HepG2 (cell line): ENCODE data around the gene ZFP36. TPM values are rescaled to one million over a fixed set of nuclear protein-coding genes. Genes with fewer than 3 reads are reported as not detected.
A peak's percentile ranks its signal among the peaks of the same experiment; 100 is the strongest.

Source experiments
- AKNA ChIP-seq: sonication (generic); formaldehyde crosslinking; IDR thresholded peaks from 2 replicates; pipeline ENCODE4 v1.4.0; 2020; ENCODE audit warnings: missing genetic modification reagents, borderline replicate concordance
- FOXO1 ChIP-seq: sonication (generic); formaldehyde crosslinking; IDR thresholded peaks from 2 replicates; pipeline ENCODE4 v1.4.0; 2020; ENCODE audit warnings: missing genetic modification reagents
- SIX1 ChIP-seq: sonication (generic); formaldehyde crosslinking; IDR thresholded peaks from 2 replicates; pipeline ENCODE4 v1.4.0; 2020; ENCODE audit warnings: missing genetic modification reagents, borderline replicate concordance
- THAP11 ChIP-seq: IDR thresholded peaks from 2 replicates; pipeline ENCODE4 v1.6.1; 2016; ENCODE audit warnings: missing biosample characterization, missing genetic modification reagents
- ZBTB20 ChIP-seq: sonication (generic); formaldehyde crosslinking; IDR thresholded peaks from 2 replicates; pipeline ENCODE4 v1.8.1; 2023; ENCODE audit warnings: missing genetic modification reagents, low read depth, mild to moderate bottlenecking, borderline replicate concordance
- ZFAT ChIP-seq: sonication (generic); formaldehyde crosslinking; conservative IDR thresholded peaks from 2 replicates; pipeline ENCODE4 v1.8.1; 2023; ENCODE audit warnings: missing genetic modification reagents, inconsistent platforms
- ZHX2 ChIP-seq, 2 experiments: sonication (generic) in 1 of 2; formaldehyde crosslinking in 1 of 2; IDR thresholded peaks; 2 replicates each; pipeline versions ENCODE4 v1.6.1 to v1.9.0; 2014 to 2022; ENCODE audit warnings: antibody characterized with exemption in 1 of 2, borderline replicate concordance in 1 of 2, inconsistent platforms in 1 of 2, low read depth in 1 of 2, missing genetic modification reagents in 1 of 2
- ZIK1 ChIP-seq: sonication (generic); formaldehyde crosslinking; IDR thresholded peaks from 2 replicates; pipeline ENCODE4 v1.5.0; 2020; ENCODE audit warnings: mild to moderate bottlenecking, low read depth, missing genetic modification reagents, borderline replicate concordance
- ZNF33B ChIP-seq: sonication (generic); formaldehyde crosslinking; IDR thresholded peaks from 2 replicates; pipeline ENCODE4 v1.5.1; 2020; ENCODE audit warnings: mild to moderate bottlenecking, missing genetic modification reagents
- ZNF430 ChIP-seq: sonication (generic); formaldehyde crosslinking; IDR thresholded peaks from 2 replicates; pipeline ENCODE4 v1.9.0; 2021; ENCODE audit warnings: mild to moderate bottlenecking, missing genetic modification reagents
- ZNF550 ChIP-seq: sonication (generic); formaldehyde crosslinking; IDR thresholded peaks from 2 replicates; pipeline ENCODE4 v1.4.0; 2020; ENCODE audit warnings: mild to moderate bottlenecking, missing genetic modification reagents, borderline replicate concordance
- ZNF614 ChIP-seq: IDR thresholded peaks from 2 replicates; pipeline ENCODE4 v1.6.1; 2018; ENCODE audit warnings: missing biosample characterization, missing genetic modification reagents, inconsistent platforms, borderline replicate concordance
- ZNF788 ChIP-seq: sonication (generic); formaldehyde crosslinking; IDR thresholded peaks from 2 replicates; pipeline ENCODE4 v1.5.0; 2020; ENCODE audit warnings: mild to moderate bottlenecking, missing genetic modification reagents, borderline replicate concordance
- ZNF800 ChIP-seq: sonication (generic); formaldehyde crosslinking; IDR thresholded peaks from 2 replicates; pipeline ENCODE4 v1.4.0; 2020; ENCODE audit warnings: missing genetic modification reagents
- polyA plus RNA-seq, 8 experiments: library from polyadenylated mRNA; depleted of rRNA in 3 of 8; stranded (reverse) in 7 of 8; unstranded in 1 of 8; fragments of >200 nt; fragmentation: Illumina TruSeq in 4 of 8; extraction: Trizol in 4 of 8; gene quantifications; 2 replicates each; pipeline versions ENCODE4 v1.2.1 to v1.2.3, GENCODE V29; 2011 to 2016; ENCODE audit warnings: low read depth in 4 of 8, missing spikeins in 1 of 8, mixed read lengths in 1 of 8; ENCODE audit not compliant: insufficient read depth in 1 of 8
- total RNA-seq, 5 experiments: library from RNA; depleted of rRNA; stranded (reverse); fragments of >200 nt; fragmentation: Illumina TruSeq; extraction: Trizol; gene quantifications; 2 replicates each; pipeline ENCODE4 v1.2.3, GENCODE V29; 2016; ENCODE audit warnings: low read depth in 1 of 5

Gene ZFP36
- total and polyA plus RNA-seq, 2 of the 13 experiments (the other 11 are each of a cell fraction or from before 2014, with no cell fraction given), result 1.4 to 1.7 TPM

- TF ChIP-seq ZNF800 (CRISPR knock-in tag), result 0 out of 2 replicates have a peak, but pooled peaks have one; percentile 7
- TF ChIP-seq ZFAT, result no peak
- TF ChIP-seq ZNF614, result 0 out of 2 replicates have a peak, but pooled peaks have one; percentile 44
- peak; percentile 26; the same call in 1 of the 2 replicates for TF ChIP-seq ZNF33B
- peak; percentile 40; the same call in 1 of the 2 replicates for TF ChIP-seq ZHX2 (IDR thresholded peaks at IDR 0.05; ENCODE audit: low read depth)
- TF ChIP-seq ZHX2 (CRISPR knock-in tag; IDR thresholded peaks at IDR 0.05; ENCODE audit: borderline replicate concordance), result no peak
- TF ChIP-seq ZIK1 (CRISPR knock-in tag), result 0 out of 2 replicates have a peak, but pooled peaks have one; percentile 80
- TF ChIP-seq SIX1, result peak; percentile 58; the same call in 1 of the 2 replicates
- TF ChIP-seq ZNF788 (CRISPR knock-in tag), result peak; percentile 97; the same call in 1 of the 2 replicates
- peak; percentile 77; the same call in 1 of the 2 replicates for TF ChIP-seq ZNF430 (CRISPR knock-in tag)
- no peak for TF ChIP-seq AKNA (CRISPR knock-in tag)
- no peak for TF ChIP-seq ZNF550 (CRISPR knock-in tag)
- peak; percentile 84 for TF ChIP-seq THAP11 (CRISPR knock-in tag)
- TF ChIP-seq FOXO1 (CRISPR knock-in tag), result peak; percentile 94
- TF ChIP-seq ZBTB20, result peak; percentile 81; the same call in 1 of the 2 replicates
Observed at GRCh38 chr19:39397360-39398296, 9.0 kb upstream of the ZFP36 start (continued).
